Erythroblast (primary cell): ENCODE measurements around the gene DLG2.

Experiments used
- DNase-seq, 2 experiments: peaks; one replicate each; lab custom pipeline; 2025; lab: John Stamatoyannopoulos, UW
- GATA1 ChIP-seq: IDR thresholded peaks from 2 replicates; pipeline ENCODE4 v1.6.1; 2011; ENCODE audit warnings: low read depth, mild to moderate bottlenecking, control low read depth, low read length, moderate library complexity
- POLR2A ChIP-seq: IDR thresholded peaks from 2 replicates; pipeline ENCODE4 v1.6.1; 2011; ENCODE audit warnings: mild to moderate bottlenecking, low read length

The DLG2 gene

DNA sequence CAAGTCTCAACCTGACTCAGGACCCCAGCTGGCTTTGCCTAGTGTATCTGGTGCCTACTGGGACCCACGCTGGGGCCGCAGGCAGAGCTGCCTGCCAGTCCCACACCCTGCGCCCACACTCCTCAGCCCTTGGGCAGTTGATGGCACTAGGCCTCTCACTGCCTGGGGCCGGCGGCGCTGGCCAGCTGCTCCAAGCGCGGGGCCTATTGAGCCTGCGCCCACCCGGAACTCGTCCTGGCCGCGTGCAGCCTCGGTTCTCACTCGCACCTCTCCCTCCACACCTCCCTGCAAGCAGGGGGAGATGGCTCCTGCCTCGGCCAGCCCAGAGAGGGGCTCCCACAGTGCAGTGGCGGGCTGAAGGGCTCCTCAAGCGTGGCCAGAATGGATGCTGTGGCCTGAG, 1432.4 kb downstream of the DLG2 start:
- TF ChIP-seq GATA1 = no peak
- no peak for TF ChIP-seq POLR2A
- no peak for DNase-seq

DNA sequence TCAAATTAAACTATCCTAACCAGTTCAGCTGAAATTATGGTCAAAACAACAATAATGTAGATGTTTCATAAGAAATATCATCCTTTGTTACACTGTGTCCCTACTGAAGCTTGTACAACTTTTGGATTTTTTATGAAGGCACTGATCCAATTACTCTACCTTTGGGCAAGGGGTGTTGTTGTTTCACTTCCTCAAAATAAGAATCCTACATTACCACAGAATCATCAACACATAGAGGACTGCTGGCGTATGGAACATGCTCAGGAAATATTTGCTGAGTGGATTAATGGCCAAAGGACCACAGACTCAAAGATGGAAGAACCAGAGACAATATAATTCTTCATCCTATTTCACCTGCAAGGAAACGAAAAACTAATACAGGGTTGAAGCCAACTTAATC, 1433.4 kb downstream of the DLG2 start:
- TF ChIP-seq POLR2A = no peak
- no peak for TF ChIP-seq GATA1
- DNase-seq = no peak

DNA sequence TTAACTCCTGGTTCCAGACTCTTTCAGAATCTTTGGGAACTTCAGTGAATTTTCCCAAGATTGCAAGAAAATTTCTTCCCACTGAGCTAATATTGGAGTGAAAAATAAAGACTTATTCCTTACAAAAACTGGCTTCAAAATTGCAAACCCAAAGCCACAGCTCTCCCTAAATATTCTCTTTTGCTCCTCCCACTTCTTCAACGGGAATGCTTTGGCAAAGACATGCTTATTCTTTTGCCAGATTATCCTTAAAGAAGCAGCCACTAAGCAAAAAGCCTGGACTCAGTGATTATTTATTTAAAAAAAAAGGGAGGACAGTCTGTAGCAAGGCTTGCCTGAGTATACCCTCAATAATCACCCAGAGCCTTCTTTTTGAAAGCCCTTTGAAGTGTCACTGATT, 1438.6 kb downstream of the DLG2 start:
- TF ChIP-seq POLR2A (no peak), GATA1 (no peak)
- no peak for DNase-seq

DNA sequence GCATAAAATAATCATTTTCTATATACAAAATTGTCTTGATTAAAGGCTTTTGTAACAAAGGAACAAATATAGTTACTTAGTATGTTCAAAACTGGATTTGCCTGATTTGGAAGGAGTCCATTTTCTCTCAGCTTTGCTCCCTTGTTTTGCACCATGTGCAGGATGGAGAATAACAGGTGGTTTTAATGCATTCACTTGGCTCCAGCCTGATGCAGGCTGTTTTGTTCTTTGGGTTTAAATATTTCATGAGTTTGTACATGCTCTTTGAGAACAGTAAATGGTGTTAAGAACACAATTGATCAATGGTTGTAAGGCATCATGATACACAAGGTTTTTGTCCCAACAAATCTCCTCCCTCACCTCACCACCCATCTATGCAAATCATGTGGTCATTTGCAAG, 1454.1 kb downstream of the DLG2 start:
- DNase-seq = no peak
- TF ChIP-seq POLR2A = no peak
- no peak for TF ChIP-seq GATA1

DNA sequence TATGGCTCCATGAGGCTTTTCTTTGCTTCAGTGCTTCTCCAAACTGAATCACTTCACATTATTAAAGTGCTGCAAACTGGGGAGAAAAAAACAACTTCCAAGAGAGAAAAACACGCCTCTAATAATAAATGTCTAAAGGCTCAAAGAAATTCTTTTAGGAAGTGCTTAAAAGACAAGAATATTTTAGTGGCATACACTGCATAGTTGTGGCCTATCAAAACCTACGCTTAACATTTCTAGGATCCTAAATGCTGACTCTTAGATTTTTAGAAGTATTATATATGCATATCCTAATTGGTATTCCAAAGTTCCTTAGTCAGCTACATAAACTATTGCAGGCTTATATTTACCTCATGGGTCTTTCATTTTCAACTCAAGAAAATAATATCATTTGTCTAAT, 1462.0 kb downstream of the DLG2 start:
- TF ChIP-seq GATA1 (no peak), POLR2A (no peak)

DNA sequence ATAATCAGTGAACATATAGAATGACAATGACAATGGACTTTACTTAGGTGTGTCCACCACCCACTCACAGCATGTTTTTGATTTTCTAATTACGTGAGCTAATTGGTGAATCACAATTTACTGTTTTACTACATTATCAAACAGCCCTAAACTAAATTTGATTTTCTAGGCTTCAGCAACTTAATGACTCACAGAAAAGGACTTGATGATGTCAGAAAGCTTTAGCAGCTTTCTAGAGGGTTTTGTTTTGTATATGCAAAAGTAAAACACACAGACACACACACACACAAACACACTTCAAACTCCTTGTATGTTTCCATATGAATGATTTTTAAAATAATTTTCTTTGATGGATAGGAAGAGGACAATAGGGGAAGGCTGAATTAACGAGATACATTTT, 1462.4 kb downstream of the DLG2 start:
- DNase-seq = no peak
- TF ChIP-seq POLR2A (no peak), GATA1 (no peak)

More for the DNA sequence above, 1462.0 kb downstream of the DLG2 start:
- no peak for DNase-seq

DNA sequence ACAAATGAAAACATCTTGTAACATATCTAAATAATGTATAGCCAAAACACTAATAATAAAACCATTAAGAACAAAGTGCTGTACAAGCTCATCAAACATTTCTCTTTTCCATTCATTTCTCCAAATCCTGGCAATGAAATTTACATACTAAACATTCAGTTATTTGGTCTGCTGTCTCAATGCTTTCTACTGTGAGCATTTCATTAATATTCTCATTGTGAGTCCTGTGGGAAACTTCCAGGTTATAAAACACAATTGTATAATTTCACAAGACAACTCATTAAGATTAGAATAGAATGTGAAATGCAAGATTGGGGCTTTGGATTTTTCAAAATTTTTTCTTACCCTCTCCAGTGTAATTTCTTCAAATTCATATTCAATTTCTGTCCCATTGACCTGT, 1464.0 kb downstream of the DLG2 start:
- TF ChIP-seq POLR2A (no peak), GATA1 (no peak)

DNA sequence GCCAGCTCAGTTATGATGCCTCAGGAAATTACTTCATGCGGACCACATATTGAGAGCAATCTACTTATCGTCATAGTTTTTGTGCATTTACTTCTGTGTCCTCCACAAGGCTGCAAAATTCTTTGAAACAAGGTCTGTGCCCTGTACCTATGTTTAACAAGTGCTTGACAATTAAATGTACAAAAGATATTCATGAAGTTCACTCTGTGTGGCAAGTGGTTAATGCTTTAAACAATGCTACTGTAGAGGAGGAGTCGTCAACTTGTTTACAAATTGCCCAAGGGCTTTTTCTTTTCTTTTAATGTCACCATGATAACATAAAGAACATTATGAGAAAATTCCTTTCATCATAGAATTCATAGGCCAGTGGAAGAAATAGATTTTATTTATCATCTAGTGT, 1469.5 kb downstream of the DLG2 start:
- TF ChIP-seq POLR2A (no peak), GATA1 (no peak)
- no peak for DNase-seq

More for the DNA sequence above, 1464.0 kb downstream of the DLG2 start:
- DNase-seq = no peak

DNA sequence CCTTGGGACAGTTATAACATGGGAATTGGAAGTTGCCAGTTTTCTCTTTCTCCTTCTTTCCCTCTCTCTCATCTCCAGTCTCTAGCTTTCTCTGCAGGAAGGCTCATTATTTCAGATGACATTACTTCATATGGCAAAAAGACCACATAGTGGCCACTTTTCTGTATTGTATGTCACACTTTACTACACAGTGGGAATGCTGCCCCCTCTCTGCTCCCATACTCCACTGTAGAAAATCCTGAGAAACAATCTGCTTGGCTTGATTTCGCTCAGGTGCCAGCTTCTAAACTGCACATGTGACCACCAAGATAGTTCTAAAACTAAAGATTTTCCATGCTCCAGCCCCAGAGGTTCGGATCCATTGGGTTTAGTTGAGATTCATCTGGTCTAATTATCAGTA, 1480.3 kb downstream of the DLG2 start:
- DNase-seq = no peak
- no peak for TF ChIP-seq GATA1

DNA sequence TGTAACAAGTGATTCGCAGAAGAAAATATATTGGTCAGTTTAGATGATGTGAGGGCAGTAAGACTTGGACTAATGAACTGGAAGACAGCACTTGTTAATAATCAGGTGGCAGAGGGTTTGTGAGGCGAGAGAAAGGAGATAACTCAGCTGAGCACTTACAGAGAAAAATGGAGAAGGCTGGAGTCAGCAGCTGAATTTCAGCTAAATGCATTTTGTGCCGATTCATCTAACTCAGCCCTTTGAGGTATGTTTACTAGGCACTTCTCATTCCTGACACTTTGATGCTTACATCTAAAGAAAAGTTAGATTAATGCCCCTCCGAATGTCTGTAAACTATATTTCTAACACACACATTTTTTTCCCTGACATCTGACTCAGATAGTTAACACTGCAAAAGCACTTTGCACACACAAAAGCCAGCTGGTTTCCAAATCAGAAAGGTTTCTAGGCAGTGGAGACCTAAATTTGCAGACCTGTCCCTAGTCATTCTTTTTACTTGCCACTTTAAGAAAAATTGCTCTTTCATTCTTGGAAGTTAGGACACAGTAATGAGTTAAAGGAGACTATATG, 1481.4 kb downstream of the DLG2 start:
- TF ChIP-seq GATA1 (no peak), POLR2A (no peak)
- DNase-seq = no peak

DNA sequence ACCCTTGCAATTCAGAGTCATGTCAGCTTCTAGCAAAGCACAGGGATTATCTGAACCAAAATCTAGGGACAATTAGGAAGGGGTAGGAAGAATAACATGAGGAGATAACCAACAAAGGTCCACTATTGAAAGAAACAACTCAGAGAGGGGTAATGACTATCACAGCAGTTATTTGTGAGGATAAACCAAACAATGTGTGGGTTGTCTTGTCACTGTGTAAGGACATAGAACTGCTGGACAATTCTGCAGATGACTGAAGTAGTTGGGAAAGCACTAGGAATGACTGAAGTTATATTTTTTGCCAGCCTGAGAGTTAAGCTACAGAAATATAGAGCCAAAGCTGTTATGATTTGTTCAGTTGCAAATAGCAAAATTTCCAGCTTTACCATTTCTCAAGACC, 1482.6 kb downstream of the DLG2 start:
- no peak for TF ChIP-seq POLR2A
- TF ChIP-seq GATA1 = no peak

DNA sequence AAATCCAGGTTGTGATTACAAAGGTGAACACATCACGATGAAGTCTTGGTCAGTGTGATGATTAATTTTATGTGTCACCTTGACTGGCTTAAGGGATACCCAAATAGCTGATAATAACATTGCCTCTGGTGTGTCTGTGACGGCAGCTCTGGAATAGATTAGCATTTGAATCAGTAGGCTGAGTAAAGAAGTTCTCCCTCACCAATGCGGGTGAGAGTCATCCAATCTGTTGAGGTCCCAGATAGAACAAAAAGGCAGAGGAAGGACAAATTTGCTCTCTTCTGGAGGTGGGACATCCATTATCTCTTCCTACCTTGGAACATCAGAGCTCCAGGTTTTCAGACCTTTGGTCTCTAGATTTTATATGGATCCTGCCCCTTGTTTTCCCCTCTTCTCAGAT, 1484.7 kb downstream of the DLG2 start:
- no peak for DNase-seq
- TF ChIP-seq GATA1 (no peak), POLR2A (no peak)

More for the DNA sequence above, 1482.6 kb downstream of the DLG2 start:
- no peak for DNase-seq

DNA sequence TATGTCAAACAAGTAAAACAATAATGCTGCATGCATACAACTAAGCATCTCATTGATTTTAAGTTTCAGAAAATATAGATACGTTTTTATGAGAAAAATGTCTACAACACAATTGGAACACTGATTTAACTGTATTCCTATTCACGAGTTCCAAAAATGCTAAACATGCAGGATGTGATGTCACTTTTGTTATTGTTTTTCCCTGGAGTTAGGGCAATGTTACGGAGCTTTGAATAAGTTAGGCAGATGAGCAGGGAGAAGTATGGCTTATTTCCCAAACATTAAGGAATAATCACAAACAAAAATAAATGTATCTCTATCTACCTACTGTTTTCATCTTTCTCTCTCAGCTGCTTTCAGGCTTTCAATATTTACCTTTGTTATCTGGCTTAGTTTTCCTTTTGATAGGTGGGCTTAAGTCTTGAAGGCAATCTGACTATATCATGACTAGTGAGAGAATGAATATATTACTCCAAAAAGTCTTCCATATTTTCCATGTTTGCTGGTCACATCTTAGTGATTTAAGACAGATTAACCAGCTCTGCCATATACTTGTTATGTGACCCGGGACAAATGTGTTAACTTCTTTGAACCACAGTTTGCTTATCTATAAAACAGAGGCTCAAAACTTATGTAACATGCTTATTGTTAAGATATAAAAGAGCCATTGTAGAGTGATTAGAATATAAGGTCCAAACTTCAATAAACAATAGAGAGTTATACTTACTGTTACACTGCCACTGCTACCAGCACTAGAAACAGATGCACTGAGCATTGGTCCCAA, 1486.6 kb downstream of the DLG2 start:
- TF ChIP-seq POLR2A (no peak), GATA1 (no peak)
- no peak for DNase-seq

DNA sequence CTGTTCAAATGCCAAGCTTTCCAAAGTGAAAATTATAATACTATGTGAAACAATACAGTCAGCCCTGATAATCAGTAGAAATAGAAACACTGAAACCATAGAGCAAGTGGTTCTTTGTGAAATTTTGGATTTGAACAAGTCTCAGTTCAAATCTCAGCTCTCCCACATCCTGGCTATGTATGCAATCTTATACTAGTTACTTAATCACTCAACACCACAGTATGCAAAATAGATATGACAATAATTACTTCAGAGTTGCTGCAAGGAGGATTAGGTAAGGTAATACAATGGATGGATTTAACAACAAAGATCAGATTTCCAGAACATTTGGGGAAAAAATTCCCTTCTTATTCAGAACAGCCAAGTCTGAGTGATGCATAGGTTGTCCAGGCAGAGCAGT, 1489.2 kb downstream of the DLG2 start:
- no peak for DNase-seq
- TF ChIP-seq POLR2A (no peak), GATA1 (no peak)

DNA sequence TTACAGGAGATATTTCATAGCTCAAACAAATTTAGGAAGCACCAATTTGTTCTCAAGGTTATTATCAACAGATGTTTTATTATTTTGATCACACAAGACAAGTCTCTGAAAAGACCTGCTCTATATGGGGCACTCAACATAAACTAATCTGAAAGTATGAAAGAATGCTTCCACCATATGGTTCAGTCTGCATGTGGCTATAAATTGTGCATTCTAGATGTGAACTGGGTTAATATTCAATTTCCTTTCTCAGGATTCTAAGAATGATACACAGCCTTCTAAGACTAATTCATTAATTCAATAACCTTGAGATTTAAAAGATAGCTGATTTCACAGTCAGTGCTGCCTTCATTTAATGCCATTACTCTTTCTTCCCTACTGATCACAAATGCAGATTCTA, 1489.6 kb downstream of the DLG2 start:
- no peak for DNase-seq
- no peak for TF ChIP-seq POLR2A
- TF ChIP-seq GATA1 = no peak
